Measurements from ENCODE around the gene FAM50B. TPM values are rescaled to one million over a fixed set of nuclear protein-coding genes. Genes with fewer than 3 reads are reported as not detected.

The FAM50B gene
- total and polyA plus RNA-seq, 2 of the 13 experiments (the other 11 are each of a cell fraction or from before 2014, with no cell fraction given), result 0.05 TPM; not detected in 1

DNA sequence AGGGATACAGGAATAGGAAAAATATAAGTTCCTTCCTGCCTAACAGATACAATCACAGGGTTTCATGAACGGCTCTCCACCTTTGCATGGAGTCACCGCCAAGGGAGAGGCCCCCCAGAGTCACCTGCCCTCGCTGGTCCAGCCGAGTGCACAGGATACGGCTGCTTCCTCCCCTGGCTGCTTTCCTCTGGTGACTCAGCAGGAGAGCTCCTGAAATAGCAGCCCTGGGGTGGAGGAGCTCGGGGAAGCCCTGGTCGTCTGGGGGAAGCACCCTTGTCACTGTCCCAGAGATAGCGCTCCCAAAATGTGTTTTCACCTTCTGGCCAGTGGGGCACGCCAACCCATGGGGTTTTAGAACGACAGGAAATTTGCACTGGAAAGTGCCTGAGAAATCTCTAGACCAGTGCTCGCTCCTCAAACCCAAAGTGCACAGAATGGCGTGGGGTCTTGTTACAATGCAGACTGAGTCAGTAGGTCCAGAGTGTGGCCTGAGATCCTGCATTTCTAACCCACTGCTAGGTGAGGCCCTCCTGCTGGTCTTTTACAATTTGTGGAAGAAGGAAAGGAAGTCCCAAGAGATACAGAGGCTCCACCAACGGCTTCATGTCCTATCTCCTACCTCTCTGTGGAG is 35.9 kb upstream of the FAM50B start (continued):
- no peak for TF ChIP-seq ZNF33A (CRISPR knock-in tag; IDR thresholded peaks at IDR 0.05; ENCODE audit: borderline replicate concordance)
- no peak for TF ChIP-seq ZNF577 (CRISPR knock-in tag; IDR thresholded peaks at IDR 0.05; ENCODE audit: borderline replicate concordance, low read depth)
- TF ChIP-seq GABPA (IDR thresholded peaks at IDR 0.05; ENCODE audit: low read depth, low read length), result no peak
- TF ChIP-seq GABPA (CRISPR knock-in tag; IDR thresholded peaks at IDR 0.05; ENCODE audit: low read depth), result 0 out of 2 replicates have a peak, but pooled peaks have one; percentile 23
- no peak for TF ChIP-seq ZNF136 (CRISPR knock-in tag; IDR thresholded peaks at IDR 0.05; ENCODE audit: low read depth)
- TF ChIP-seq, protein P1, sequence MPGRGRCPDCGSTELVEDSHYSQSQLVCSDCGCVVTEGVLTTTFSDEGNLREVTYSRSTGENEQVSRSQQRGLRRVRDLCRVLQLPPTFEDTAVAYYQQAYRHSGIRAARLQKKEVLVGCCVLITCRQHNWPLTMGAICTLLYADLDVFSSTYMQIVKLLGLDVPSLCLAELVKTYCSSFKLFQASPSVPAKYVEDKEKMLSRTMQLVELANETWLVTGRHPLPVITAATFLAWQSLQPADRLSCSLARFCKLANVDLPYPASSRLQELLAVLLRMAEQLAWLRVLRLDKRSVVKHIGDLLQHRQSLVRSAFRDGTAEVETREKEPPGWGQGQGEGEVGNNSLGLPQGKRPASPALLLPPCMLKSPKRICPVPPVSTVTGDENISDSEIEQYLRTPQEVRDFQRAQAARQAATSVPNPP (CRISPR knock-in tag; IDR thresholded peaks at IDR 0.05), result no peak
- TF ChIP-seq ARID2 (CRISPR knock-in tag; IDR thresholded peaks at IDR 0.05; ENCODE audit: borderline replicate concordance), result no peak
- TF ChIP-seq PHF21A (CRISPR knock-in tag; IDR thresholded peaks at IDR 0.05), result no peak
- TF ChIP-seq TFDP1 (CRISPR knock-in tag; IDR thresholded peaks at IDR 0.05; ENCODE audit: borderline replicate concordance), result no peak
- no peak for TF ChIP-seq TCF12 (IDR thresholded peaks at IDR 0.05)
- TF ChIP-seq TCF12 (CRISPR knock-in tag; IDR thresholded peaks at IDR 0.05), result no peak
- no peak for TF ChIP-seq ZNF878 (CRISPR knock-in tag; IDR thresholded peaks at IDR 0.05)
- TF ChIP-seq SP2 (CRISPR knock-in tag; IDR thresholded peaks at IDR 0.05), result no peak
- TF ChIP-seq NFE2 (CRISPR knock-in tag; IDR thresholded peaks at IDR 0.05), result peak; percentile 61; the same call in 1 of the 2 replicates
- TF ChIP-seq PPARG (CRISPR knock-in tag; conservative IDR thresholded peaks at IDR 0.05), result no peak
- TF ChIP-seq ZBTB38 (CRISPR knock-in tag; IDR thresholded peaks at IDR 0.05), result peak; percentile 72; the same call in 1 of the 2 replicates
- no peak for TF ChIP-seq EED (CRISPR knock-in tag; IDR thresholded peaks at IDR 0.05)
- TF ChIP-seq REPIN1 (CRISPR knock-in tag; IDR thresholded peaks at IDR 0.05; ENCODE audit: borderline replicate concordance, low read depth), result no peak
- peak; percentile 25; the same call in 1 of the 2 replicates for TF ChIP-seq SAP130 (CRISPR knock-in tag; IDR thresholded peaks at IDR 0.05; ENCODE audit: low read depth)
- TF ChIP-seq RBM22 (optimal IDR thresholded peaks at IDR 0.05; ENCODE audit: low read length), result no peak
- TF ChIP-seq YEATS4 (CRISPR knock-in tag; IDR thresholded peaks at IDR 0.05; ENCODE audit: borderline replicate concordance), result no peak
- TF ChIP-seq EHMT2 (IDR thresholded peaks at IDR 0.05; ENCODE audit: borderline replicate concordance, low read depth, low read length), result no peak
- TF ChIP-seq XRCC5 (optimal IDR thresholded peaks at IDR 0.05; ENCODE audit: low read length), result peak; percentile 80

Data from HepG2 (cell line).